ENCODE data around the gene PCSK2.

- TF ChIP-seq POLR2A (IDR thresholded peaks at IDR 0.05; ENCODE audit: low read depth, low read length) (no peak), MAX (IDR thresholded peaks at IDR 0.05; ENCODE audit: insufficient read depth, insufficient read length) (no peak), EZH2 (IDR thresholded peaks at IDR 0.05; ENCODE audit: borderline replicate concordance, low read depth, low read length, severe bottlenecking) (no peak)
Observed at GRCh38 chr20:17437251-17437650, 210.4 kb downstream of the PCSK2 start.

Measured in endothelial cell of umbilical vein (primary cell).